GM18873 (cell line): Measurements from ENCODE around the gene STK38.

Experiments used
- ATAC-seq: cut with Tn5 transposase; IDR thresholded peaks from one replicate; pipeline ENCODE4 v1.9.1; 2021; ENCODE audit warnings: mild to moderate bottlenecking, moderate library complexity, moderate number of reproducible peaks; ENCODE audit not compliant: unreplicated experiment, low FRiP score

The STK38 gene

DNA sequence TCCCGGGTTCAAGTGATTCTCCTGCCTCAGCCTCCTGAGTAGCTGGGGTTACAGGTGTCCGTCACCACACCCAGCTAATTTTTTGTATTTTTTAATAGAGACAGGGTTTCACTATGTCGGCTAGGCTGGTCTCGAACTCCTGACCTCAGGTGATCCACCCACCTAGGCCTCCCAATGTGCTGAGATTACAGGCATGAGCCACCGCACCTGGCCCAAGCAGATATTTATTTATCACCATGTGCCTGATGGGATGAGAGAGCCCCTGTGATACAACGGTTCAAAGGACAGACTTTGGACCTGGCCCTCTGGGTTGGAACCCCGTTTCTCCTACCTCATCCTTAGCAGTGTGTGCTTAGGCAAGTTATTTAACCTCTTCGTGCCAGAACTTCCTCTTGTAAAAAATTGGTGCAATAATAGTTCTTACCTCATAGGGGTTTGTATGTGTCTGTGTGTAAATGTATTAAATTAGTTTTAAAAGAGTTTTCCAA, 19.2 kb upstream of the STK38 start:
- no peak for ATAC-seq

DNA sequence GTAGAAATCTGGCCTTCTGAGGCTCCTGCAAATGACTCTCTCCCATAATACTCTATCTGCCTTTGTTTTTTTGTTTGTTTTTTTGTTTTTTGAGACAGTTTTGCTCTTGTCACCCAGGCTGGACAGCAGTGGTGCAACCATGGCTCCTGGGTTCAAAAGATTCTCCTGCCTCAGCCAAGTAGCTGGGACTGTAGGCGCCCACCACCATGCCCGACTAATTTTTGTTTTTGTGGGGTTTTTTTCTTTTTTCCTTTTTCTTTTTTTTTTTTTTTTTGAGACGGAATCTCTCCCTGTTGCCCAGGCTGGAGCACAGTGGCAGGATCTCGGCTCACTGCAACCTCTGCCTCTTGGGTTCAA, 16.6 kb upstream of the STK38 start:
- no peak for ATAC-seq

DNA sequence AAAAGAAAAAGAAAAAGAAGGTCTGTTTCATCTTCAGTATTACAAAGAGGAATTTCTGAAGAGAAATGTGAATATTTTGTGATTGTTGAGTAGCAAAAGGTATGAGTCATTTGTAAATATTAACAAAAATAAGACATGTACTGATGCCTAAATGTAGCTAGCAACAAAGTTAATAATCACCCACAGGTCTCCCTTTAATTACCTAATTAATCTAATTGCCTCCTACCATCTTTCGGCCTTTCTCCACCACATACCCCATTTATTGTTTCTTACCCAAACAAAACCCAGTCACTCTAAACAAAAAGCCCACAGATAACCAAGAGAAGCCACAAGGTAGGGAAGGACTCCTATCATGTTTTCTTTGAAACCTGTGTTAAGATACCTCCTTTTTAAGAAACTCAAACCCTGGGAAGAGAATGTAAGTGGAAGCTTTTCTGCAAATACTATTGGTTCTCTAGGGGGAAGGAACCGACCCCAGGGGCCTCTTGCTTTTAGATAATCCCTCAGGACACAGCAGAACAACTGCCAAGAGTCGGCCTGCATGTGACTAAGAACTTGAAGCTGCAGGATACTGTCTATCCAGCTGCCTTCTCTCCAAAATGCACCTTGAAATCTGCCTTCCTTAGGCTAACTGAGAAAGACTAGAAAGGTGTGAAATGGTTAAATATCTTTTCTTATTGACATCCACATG, 16.1 kb upstream of the STK38 start:
- ATAC-seq = no peak

DNA sequence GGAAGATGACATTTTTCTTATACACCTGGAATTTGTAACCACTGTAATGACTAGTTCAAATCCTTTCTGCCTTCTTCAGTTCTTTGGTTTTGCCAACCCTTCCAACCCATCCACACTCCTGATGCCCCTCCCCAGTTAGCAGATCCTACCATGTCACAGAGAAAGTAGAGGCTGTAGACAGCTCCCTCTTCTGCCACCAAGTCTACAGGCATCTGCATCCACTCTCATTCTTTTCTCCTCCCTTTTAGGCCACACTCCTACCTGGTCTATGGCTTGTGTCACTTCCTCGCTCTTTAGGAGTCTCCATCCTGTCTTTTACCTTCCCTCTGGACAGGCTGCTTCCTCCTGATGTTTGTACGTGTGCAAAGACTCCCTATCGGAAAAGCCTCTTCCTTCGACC, 13.5 kb upstream of the STK38 start:
- no peak for ATAC-seq

DNA sequence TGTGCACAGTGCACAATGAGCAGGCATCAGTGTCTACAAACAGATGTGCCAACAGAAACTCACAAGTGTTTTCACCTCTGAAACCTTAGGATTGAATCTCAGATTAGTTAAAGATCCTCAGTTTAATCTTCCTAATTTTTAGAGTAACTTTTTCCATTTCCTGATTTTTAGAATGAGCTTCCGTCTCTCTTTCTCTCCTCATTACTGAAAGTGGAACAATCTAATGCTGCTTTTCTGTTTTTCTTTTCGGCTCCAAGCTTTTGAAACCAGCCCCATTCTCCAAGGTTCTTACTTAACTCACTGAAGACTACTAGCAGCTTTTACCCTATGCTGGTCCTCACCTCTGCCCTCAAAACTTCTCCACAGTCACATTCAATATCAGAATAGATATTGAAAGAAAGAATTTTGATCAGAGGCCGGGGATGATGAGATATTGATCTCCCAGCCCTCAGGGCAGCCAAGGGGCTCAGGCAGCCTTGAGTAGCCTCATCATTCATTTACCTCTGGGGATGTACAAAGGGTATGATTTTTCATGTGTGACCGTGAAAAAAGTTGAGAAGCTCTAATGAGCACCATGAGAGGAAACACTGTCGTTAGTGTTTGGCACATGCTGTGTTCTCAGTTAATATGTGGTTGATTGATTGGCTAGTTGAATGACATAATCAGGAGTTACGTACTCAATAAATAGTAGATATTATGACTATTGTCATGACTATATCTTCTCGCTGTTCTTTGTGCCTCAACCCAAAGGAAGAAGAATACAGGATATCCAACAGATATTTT, 11.9 kb upstream of the STK38 start:
- ATAC-seq = no peak

DNA sequence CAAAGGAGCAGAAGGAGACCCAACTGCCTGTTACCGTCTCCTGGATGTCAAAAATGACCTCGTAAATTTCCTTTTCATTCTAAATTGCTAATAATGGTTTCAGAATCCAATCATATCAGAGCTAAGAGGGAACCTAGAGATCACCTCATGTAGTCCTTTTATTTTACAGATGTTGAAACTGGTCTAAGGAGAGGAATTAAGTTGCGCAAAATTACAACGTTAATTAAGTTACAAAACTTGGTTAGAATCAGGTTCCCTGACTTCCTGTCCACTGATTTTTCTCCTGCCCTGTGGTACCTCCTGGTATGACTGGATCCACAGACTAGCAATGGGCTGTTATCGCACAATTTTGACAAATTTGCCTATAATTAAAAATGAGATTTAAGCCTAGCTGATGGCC, 9.0 kb upstream of the STK38 start:
- no peak for ATAC-seq

DNA sequence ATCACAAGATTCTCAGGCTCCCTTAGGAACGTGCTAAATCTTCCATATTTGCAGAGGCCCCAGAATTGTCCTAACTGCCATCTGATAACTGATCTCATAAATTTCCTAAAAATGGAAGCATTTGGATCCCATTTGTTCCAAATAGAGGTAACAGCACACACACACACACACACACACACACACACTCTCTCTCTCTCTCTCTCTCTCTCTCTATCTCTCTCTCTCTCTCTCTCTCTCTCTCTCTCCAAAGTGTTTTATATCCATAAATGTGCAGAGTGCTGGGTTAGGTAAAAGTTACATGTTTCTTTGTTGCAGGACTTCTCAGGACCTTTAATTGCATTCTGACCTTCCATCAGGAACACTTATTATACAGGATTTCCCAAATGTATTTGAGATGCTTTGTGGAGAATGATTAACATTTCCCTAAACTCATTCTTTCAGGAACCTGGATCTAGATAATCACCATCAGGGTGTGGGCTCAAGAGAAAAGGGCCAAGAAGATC, 8.5 kb upstream of the STK38 start:
- no peak for ATAC-seq

DNA sequence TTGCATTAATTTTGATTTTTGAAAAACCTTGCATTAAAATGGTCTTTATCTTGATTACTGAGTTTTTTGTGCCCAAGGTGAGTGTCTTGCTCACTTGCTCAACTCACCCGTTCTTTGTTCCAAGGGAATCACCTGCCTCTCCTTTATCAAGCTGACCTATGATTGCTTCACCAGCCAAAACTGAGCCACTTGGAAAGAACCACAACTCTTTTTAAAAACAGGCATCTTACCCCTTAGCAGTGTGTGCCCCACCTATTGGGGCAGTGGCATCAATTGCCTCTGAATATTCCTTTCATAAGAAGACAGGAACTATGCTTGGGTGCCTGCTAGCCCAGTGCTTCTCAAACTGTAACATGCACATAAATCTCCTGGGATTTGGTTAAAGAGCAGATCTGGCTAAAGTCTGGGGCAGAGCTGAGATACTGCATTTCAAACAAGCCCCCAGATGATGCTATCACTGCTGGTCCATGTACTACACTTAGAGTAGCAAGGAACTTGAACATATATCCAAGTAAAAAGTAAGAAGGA, 3.3 kb upstream of the STK38 start:
- no peak for ATAC-seq

DNA sequence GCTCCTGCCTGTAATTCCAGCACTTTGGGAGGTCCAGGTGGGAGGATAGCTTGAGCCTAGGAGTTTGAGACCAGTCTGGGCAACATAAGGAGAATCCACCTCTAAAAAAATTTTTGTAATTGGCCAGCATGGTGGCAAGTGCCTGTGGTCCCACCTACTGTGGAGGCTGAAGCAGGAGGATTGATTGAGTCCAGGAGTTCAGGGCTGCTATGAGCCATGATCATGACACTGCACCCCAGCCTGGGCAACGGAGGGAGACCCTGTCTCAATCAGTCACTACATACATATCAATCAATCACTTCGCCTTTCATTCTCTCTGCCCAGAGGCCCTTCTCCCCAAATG, 1.1 kb upstream of the STK38 start:
- no peak for ATAC-seq

DNA sequence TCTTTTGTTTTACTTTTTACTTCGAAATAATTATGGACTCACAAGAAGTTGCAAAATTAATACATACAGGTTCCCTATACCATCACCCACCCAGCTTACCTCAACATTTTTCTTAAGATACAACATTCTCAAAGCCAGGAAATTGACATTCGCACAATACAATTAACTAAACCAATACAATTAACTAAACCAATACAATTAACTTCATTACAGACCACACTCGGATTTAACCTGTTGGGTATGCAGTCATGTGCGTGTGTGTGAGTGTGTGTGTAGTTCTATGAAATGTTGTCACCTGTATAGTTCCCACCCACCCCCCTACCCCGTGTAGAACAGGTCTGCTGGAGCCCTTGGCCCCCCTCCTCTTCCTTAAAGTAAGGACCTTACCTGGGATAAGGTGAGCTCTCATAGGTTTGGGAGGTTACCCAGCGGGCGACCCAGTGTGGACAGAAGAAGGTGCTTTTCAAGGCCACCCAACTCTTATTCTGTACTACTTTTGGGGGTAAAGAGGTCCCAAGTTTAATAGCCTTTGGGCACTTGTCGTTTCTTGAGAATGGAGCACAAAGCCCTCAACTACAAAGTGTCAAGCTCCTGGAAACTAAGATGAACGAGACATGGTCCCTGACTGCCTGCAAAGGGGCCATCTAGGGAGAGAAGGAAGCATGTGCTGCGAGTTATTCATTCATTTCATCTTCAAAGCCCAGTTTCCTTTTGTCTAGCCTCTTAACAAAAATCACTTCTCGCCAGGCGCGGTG, 544 bp upstream of the STK38 start:
- no peak for ATAC-seq

DNA sequence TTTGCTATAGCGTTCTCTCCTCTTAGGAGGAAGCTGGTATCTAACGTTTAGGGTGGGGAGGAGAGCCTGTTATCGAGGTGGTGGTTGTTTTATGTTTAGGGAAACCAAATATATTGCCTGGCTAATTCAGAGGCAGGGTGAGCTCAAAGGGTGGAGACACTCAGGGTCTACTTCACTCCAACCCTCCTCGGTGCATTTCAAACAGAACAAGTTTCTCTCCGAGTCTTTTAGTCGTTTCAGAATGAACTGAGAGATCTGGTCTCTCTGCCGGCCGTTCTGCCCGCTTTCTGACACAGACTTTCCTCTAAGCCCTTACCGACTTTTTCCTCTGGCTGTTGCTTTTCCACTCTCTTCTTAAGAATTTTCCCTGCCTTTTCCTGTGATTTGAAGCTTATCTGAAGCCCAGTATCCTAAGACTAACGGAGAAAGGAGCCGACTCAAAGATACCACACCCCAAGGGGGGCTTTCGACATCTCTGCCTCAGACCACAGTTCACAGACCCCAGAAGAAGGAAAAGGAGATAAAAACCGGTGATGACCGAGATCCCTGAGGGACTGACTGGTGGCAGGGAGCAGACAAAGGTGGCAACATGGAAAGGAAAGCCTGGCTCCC, 865 bp downstream of the STK38 start:
- ATAC-seq = no peak

DNA sequence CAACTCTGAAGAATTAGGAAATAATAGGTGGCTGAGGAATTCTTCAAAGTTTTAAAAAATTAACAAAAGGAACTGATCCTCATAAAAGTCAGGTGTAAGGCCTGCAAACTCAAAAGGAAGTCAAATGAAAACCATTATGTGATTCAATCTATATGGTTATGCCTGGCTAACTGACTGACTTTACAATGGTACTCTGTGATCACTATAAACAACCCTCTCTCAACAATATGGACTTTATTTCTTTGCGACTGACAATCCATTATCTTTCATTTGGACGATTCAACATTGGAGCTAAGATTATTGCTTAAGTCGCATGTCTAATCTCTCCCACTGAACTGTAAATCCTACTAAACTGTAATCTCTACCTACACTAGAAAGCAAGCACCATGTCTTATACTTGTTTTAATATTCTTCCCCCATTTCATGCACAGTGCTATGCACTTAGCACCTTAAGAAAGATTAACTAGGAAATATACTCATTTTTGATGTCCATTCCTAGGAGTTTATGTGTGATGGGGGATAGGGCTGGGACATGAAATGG, 1.4 kb downstream of the STK38 start:
- no peak for ATAC-seq

DNA sequence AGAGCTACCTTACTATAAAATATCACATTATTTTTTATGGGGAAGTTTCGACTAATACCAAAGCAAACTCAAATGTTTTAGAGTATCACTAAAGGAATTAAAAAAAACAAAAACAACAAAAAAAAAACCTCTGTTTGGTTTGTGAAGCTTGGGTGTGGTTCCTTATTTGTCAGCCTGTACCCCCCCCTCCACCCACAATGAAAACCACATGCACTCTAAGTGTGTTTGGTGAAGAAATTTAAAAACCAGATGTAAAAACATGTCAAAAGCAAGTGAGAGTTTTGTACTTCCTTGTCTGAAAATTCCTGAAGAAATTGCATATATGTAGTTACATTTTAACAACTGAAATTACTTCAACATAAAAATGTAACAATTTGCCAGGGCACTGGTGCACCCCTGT, 3.1 kb downstream of the STK38 start:
- ATAC-seq = no peak

DNA sequence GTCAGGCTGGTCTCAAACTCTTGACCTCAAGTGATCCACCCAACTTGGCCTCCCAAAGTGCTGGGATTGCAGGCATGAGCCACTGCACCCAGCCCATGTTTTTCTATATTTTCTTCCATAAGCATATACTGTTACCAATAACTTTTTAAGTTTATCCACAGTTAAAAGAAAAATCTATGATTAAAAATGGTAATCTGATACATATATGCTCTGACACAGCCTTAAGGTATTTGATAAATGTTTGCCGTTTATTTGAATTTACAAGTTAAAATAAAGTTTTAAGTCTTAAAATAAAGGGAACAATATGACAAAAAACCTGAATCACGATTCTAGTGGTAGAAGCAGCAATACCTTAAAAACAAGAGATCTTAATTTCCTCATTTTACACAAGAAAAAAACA, 5.2 kb downstream of the STK38 start:
- no peak for ATAC-seq

DNA sequence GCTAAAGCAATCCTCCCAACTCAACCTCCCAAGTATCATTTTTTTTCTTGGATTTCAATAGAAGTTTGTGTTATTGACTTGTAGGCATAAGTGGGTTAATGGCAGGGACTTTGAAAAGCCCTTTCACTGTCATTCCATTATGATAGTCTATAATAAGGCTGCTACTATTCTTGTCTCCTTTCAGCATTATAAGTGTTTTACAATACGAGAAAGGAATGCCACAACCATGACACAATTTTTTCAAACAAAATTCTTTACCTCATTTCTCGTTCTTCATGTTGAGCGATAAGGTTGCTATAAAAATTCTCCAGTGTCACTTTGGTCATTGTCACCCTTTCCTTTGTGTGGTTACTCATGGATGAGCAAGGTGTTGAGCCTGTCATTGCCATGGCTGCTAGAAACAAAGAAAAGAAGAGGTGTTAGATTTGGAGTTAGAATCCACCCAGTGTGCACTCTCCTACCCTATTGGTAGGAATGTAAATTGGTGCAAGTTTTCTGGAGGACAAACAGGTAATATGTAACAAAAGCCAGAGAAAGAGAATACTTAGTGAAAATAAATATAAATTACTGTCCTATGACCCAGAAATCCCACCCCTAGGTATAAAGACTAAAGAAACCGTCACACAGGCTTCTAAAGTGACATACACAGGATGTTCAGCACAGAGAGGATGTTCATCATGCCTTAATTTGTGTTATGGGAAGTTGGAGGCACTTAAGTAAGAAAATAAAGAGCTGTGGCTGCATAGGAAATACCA, 7.3 kb downstream of the STK38 start:
- ATAC-seq = no peak

DNA sequence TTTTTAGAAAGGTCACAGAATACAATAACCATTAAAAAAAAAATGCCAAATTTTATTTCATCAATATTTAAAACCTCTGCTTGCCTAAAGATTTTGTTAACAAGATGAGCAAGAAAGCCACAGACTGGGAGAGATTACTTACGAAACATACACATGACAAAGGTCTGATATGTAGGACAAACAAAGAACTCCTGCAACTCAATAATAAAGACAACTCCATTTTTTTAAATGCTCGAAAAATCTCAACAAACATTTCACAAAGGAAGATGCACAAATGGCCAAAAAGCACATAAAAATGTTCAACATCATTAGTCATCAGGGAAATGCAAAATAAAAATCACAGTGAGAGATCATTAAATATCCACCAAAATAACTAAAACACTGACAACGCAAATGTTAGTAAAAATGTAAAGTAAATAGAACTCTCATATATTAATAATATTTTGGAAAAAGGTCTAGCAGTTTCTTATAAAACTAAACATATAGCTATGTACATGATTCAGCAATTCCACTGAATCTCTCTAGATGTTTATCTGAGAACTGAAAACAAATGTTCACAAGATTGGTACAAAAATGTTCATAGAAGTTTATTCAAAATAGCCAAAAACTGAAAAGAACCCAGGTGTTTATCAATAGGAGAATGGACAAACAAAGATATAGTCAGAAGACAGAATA, 10.3 kb downstream of the STK38 start:
- no peak for ATAC-seq

DNA sequence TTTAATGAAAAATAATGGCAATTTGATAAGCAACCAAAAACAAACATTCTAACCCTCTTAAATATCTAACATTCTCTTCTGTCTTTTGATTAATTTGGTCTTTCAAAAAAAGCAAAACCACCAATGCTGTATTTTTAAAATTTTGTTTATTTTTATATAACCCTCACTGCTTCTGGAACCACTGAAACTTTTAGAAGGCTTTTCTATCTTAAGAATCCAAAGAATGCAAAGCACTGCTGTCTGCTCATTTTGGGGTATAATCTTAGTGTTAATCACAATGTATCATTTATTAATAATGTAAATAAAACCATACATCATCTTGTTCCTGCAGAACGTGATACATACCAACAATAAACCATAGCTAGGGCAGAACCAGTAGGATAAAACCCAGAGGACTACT, 14.0 kb downstream of the STK38 start:
- no peak for ATAC-seq

DNA sequence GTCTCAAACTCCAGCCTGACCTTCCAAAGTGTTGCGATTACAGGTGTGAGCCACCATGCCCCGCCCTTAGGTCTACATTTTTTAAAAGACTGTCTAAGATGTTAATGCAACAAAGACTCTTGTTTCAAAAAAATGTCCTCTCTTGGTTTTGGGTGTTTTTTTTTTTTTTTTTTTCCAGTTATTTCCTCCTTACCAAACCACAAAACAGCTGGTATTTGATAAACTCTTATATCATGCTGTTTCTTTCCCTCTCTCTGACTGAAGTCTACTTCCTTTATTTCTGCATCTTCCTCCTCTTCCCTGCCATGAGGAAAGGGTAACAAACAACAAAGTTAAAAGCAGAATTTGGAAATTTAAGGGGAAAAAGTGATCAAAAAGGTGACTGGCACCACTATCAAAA, 21.2 kb downstream of the STK38 start:
- no peak for ATAC-seq

DNA sequence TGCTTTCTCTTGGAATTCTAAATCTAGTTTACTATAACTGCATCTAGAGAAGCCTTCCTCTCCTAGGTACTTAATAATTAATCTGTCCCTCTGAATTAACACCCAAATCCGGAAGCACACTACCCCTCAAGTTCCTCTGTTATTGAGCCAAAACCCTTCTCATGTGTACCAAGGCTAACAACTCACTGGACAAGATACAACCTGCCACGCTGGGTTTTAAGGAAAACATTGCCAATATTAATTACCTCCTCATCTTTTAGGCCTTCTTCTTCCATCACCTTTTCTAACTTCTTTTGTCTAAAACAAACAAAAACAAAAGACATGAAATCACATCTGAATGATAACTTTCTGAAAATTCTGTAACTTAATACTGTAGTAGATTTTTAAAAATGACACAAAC, 21.9 kb downstream of the STK38 start:
- ATAC-seq = no peak
